Subcutaneous adipose tissue (tissue), 4 donors: Measurements from ENCODE around the gene RAB3IP. TPM values are rescaled to one million over a fixed set of nuclear protein-coding genes. Genes with fewer than 3 reads are reported as not detected.

ENCODE experiments used
- total RNA-seq, 4 donors: library from RNA; depleted of rRNA; stranded (reverse); fragments of >200 nt; gene quantifications; one replicate each; pipeline ENCODE4 v1.1.0, GENCODE V29; 2016
- TF ChIP-seq, protein P1 (sequence below): fragments of 450-650 bp; IDR thresholded peaks from one replicate; pipeline ENCODE4 v1.5.1; 2016; ENCODE audit warnings: low read depth, mild to moderate bottlenecking, control low read depth, antibody characterized with exemption, moderate library complexity

The RAB3IP gene
- total RNA-seq, result 10 to 100 TPM in 2 of 4 donors, 1 to 10 TPM in 2; 7.5 to 24.6 (median 12.0) TPM

- TF ChIP-seq, protein P1, sequence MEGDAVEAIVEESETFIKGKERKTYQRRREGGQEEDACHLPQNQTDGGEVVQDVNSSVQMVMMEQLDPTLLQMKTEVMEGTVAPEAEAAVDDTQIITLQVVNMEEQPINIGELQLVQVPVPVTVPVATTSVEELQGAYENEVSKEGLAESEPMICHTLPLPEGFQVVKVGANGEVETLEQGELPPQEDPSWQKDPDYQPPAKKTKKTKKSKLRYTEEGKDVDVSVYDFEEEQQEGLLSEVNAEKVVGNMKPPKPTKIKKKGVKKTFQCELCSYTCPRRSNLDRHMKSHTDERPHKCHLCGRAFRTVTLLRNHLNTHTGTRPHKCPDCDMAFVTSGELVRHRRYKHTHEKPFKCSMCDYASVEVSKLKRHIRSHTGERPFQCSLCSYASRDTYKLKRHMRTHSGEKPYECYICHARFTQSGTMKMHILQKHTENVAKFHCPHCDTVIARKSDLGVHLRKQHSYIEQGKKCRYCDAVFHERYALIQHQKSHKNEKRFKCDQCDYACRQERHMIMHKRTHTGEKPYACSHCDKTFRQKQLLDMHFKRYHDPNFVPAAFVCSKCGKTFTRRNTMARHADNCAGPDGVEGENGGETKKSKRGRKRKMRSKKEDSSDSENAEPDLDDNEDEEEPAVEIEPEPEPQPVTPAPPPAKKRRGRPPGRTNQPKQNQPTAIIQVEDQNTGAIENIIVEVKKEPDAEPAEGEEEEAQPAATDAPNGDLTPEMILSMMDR, result no peak
Observed at GRCh38 chr12:69738351-69739286, at the start of gene RAB3IP. TSS of gene RAB3IP (plus strand) at chr12:69738860. CDS start at chr12:69755409, 16,549 bp downstream.

DNA sequence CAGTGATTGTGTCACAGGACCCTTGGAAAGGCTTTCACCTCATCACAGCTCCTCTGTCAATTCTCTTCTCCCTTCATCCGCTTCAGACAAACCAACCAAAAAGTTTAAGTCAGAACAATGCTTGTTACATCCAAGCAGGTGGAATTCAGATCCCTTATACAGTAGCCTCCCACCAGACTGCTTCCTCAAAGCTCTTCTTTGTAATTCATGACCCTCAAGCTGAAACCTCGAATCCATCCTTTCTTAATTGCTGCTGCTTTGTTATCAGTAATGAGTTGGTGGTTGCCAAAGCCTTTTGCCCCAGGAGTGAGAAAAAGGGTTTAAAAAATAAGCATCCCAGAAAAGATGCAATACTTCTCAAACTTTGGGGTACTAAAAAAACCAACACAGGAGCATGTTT is 49.0 kb upstream of the RAB3IP start:
- TF ChIP-seq, protein P1, result no peak

- TF ChIP-seq, protein P1, result no peak
Observed at GRCh38 chr12:69694123-69694522, 44.5 kb upstream of the RAB3IP start.

DNA sequence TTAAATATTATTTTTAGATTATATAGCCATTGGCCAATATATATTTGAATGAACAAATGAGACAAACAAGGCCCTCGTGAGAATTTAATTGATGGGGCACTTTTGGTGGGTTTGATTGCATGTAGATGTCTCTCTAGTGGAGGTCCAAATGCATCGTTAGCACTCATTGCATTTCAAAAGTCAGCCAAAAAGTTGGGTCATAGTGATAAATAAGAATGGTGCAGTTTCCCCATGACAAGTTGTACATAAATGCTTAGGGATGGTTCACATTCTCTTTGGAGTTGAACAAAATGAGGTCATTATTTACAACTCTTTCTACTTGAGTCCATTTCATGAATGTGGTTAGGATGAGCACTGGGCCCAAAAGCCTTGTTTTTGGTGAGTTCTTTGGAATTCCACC is 40.6 kb upstream of the RAB3IP start:
- TF ChIP-seq, protein P1, result no peak

GRCh38 chr12:69698769-69699540 is 39.7 kb upstream of the RAB3IP start, which contains the start of gene BEST3:
TSS of gene BEST3 (minus strand) at chr12:69699303. CDS start at chr12:69697798, 1,505 bp downstream.
- TF ChIP-seq, protein P1, result no peak

DNA sequence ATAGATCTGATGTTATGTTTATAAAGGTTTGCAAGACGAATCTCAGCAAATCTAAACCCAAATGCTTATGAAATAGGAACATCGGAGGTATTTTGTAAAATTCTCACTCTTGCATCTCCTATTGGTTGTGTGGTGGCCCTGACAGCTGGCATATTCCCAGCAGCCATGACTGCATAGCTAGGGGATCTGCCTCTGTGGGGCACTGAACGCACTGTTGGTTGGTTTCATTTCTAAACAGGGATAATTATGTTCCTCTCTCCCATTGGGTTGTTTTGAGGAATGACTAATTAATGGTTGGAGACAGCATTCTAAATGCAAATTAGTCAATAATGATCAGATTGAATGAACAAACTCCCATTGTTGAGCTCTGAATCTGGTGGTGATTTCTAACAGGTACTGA is 36.8 kb upstream of the RAB3IP start:
- TF ChIP-seq, protein P1, result no peak

- TF ChIP-seq, protein P1, result no peak
Observed at GRCh38 chr12:69703146-69703642, 35.5 kb upstream of the RAB3IP start.
